DMS53 (cell line): Measurements from ENCODE around the gene RASA4.
"Not testable (repeated sequence)": the region's sequence is repeated elsewhere in the genome, so short reads cannot be mapped to it uniquely, and the experiment has no call there.

ENCODE experiments used
- DNase-seq: peaks from one replicate; lab custom pipeline; 2025; lab: John Stamatoyannopoulos, UW

RASA4 gene

GRCh38 chr7:102604431-102605145 is 12.0 kb downstream of the RASA4 start:
- not testable (repeated sequence) for DNase-seq

DNA sequence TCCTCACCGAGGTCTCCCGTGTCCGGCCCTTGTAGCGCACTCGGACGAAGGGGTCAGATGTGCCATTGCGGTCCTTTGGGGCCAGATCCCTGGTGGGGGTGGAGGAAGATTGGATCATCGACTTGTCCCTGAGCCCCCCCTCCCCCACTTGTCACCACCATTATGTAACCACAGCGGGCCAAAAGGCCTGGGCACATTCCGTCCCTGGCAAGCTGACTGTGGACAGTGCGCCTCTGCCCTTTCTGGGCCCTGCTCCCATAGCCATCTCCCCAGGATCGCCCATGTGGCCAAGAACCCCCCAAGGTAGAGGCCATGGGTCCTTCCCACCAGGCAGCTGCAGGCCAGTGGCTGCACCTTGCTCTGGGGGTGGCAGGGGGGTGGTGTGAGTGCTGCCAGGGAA is 14.2 kb downstream of the RASA4 start:
- not testable (repeated sequence) for DNase-seq

DNA sequence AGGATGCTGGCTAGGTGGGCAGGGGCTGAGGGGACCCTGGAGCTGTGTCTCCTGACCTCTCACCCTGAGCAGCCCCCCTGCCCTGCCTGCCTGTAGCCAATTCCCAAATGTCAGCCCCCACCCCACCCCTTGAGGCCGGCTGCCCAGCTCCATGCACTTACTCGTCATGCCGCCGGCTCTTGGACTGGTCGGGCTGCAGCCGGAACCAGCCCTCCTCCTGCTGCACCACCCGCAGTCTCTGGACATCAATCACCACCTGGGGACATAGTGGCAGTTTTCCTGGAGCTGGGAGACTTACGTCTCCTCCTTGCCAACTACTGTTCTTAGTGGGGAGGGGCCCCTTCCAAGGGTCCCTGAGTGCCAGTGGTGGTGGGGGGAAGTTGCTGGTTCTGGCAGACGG is 16.9 kb downstream of the RASA4 start:
- not testable (repeated sequence) for DNase-seq

DNA sequence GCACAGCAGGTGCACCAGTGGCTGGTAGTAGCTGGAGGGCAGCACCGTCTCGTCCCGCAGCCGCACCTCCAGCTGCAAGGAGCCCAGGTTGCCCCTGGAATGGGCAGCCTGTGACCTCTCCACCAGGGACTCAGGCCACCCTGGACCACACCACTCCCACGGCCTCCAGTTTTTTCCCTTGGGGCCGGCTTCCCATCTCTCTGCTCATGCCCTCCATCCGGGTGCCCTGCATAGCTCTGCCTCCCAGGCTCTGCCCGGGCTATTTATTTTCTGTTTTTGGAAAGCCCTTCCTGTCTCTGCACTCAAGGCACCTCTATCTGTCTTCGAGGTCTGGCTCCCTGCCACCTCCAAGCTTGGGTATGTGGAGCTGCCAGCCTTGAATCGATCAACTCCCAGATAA is 20.5 kb downstream of the RASA4 start:
- DNase-seq: not testable (repeated sequence)

- not testable (repeated sequence) for DNase-seq
Measured at GRCh38 chr7:102593637-102594334, 22.8 kb downstream of the RASA4 start.

GRCh38 chr7:102592477-102593019 is 24.0 kb downstream of the RASA4 start:
- not testable (repeated sequence) for DNase-seq

DNA sequence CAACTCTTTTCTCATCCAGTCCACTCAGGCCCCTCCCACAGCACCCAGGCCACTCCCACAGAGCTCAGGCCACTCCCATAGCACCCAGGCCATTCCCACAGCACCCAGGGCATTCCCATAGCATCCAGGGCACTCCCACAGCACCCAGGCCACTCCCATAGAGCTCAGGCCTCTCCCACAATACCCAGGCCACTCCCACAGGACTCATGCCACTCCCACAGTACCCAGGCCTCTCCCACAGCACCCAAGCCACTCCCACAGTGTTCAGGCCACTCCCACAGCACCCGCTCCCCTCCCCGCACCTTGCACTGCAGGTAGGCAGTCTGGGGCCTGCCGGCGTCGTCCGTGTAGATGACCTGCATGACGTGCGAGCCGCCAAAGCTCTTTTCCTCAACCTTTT is 26.7 kb downstream of the RASA4 start:
- DNase-seq: not testable (repeated sequence)

DNA sequence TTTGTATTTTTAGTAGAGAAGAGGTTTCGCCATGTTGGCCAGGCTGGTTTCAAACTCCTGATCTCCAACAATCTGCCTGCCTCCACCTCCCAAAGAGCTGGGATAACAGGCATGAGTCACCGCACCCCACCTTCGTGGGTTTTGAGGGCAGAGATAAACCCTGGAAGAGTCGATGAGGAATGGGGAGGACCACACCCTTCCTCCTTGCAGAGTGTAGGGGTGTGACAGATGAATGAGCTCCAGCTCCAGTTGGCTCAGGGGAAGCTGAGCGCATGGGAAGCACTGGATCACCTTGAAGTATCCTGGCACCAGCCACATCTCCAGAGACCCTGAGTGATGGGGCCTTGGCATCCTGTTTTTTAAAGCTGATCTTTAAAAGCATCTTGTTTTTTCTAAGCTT is 33.1 kb downstream of the RASA4 start:
- DNase-seq: not testable (repeated sequence)

GRCh38 chr7:102581722-102582121 is 34.8 kb downstream of the RASA4 start:
- DNase-seq: not testable (repeated sequence)

DNA sequence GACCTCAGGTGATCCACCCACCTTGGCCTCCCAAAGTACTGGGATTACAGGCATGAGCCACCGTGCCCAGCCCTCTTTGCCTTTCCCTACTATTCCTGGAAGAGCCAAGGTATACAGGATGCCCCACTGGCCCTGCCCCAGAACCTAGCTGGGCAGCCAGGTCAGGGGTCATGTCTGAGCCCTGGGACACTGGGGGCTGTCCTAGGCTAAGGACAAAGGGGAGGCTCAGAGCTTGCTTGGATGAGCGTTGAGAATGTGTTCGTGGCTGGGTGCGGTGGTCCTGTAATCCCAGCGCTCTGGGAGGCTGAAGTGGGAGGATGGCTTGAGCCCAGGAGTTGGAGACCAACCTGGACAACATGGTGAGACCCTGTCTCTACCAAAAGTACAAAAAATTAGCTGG is 38.1 kb downstream of the RASA4 start:
- not testable (repeated sequence) for DNase-seq

GRCh38 chr7:102577315-102578240 is 39.0 kb downstream of the RASA4 start:
- DNase-seq: not testable (repeated sequence)

DNA sequence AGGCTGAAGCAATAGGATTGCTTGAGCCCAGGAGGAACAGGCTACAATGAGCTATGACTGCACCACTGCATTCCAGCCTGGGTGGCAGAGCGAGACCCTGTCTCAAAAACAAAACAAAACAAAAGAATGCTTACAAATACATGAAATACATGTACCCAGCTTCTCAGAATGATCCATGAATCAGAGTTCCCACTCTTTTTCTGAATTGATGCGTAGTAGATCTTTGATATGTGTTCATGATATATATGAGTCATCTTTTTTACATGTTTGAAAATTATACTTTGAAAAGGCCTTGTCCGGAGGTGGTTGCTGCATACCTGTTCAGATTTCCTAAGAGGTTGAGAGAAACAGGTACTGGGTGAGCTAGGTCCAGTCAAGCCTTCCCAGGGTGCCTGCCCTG is 40.2 kb downstream of the RASA4 start:
- DNase-seq: not testable (repeated sequence)

- not testable (repeated sequence) for DNase-seq
Measured at GRCh38 chr7:102574607-102575006, 41.9 kb downstream of the RASA4 start.

DNA sequence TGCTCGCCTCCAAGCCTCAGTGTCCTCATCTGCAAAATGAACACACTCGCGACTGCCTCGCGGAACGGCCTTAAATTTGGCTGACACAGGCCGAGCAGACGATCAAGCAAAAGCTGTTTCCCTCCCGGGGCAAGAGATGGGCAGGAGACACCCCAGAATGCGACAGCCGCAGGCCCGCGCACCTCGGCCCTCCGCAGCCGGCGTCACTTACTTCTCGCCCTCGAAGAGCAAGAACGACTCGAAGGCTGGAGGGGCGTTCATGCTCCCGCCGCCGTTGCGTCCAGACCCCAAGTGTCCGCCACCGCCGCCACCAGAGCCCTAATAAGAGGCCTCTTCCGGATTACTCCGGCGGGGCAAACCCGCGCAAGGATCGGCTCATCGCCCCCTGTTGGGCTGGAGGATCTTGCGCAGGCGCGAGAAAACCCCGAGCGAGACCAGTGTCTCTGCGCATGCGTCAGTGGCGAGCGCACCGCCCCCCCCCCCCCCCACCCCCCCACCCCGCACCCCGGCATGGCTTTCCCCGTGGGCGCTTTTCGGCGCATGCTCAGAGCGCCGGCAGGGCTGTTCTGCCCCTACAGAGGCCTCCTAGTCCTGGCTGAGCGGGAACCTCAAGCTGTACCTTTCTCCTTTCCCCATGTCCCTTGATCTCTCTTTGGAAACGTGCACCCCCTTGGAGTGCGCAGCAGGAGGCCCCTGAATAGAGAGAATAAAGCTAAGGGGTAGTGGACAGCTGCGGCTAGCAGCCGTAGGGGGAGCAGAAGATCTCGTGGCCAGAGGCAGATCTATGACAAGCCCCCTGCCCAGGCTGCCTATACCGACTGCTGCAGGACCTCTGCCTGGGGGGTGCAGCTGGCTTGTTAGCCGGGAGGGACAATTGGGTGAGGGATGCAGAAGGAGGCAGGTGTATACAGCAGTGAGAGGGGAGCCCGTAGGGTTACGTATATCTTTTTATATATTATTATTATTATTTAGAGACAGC is 44.0 kb downstream of the RASA4 start, which contains the start of gene POLR2J3:
TSS of gene POLR2J3 (minus strand) at position 323 of the 979 bp plus-strand sequence. CDS start at position 261, 62 bp downstream.
- not testable (repeated sequence) for DNase-seq

DNA sequence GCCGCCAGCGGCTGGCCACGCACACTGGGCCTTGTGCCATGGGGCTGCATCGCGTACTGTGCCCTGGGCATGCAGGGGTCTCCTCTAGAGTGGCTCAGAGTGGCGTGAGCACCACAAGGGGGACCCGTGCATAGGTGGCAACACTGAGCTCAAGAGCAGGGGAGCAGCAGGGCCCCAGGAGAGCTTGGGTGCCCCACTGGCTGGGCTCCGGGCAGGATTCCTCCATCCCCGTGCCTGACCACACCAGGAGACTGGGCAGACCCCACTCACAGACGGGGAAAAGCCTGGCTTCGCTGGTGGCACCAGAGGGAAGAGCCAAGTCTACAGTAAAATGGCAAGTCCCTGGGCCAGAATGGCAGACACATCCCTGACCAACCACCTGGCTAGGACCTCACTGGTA is 47.9 kb downstream of the RASA4 start:
- not testable (repeated sequence) for DNase-seq

DNA sequence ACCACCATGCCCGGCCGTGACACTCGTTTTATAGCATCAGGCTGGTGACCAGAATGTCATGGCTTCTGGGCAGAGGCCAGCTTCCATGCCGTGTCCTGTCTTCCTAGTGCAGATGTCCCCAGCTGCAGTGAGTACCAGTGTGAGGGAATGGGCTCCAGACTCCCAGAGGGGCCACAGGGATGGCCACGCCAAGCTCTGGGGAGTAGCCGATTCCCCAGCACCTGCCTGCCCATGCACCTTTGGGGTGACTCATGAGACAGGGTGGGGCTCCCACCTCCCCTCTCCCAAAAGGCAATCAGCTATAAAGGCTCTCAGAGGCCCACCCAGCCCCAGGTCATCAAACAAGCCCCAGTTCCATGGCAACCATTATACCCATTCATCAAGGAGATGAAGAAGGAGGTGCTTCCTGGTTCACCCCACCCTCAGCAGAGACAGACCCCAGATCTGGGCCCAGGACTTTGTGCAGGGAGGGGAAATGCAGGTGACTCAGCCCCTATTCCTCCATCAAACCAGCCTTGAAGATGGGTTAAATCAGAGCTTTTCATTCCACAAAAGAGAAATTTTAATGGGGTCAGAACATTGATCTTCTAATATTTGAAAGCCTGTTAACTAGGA is 65.6 kb downstream of the RASA4 start, which contains the start of gene SPDYE2:
TSS of gene SPDYE2 (plus strand) at position 419 of the 615 bp plus-strand sequence. CDS start 2,030 bp downstream, outside the sequence.
- DNase-seq: not testable (repeated sequence)

DNA sequence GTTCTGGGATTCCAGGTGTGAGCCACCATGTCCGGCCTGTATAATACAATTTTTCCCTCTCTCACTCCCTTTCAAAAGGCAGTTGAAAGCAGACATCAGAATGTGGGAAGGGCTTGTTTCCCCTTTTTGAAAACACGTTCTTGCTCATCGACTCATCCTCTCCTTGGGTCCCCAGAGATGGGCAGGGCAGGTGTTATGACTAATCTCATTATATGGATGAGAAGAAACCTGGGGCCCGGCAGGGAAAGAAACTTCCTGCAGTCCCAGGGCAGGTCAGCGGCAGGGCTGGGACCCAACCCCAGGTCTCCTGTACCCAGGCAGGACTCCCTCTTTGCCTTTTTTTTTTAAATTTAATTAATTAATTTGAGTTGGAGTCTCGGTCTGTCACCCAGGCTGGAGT is 70.2 kb downstream of the RASA4 start:
- DNase-seq: not testable (repeated sequence)

GRCh38 chr7:102545288-102545687 is 71.3 kb downstream of the RASA4 start:
- not testable (repeated sequence) for DNase-seq

DNA sequence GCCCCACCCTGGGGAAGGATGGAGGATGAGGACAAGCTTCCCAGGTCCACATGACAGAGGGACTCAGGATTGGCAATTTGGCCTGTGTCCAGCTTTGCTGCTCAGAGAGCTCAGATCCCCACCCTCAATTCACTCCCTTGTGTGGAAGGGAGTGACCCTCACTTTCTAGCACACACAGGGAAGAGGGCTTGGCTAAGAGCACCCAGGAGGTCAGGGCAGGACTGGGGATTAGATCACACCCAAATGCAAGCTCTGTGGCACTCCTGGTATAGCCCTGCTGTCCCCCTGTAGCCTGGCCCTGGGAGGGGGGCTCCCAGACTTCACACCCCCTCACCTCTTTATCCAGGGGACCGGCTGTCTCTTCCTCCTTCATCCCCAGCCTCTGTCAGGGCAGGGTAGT is 72.2 kb downstream of the RASA4 start:
- not testable (repeated sequence) for DNase-seq

DNA sequence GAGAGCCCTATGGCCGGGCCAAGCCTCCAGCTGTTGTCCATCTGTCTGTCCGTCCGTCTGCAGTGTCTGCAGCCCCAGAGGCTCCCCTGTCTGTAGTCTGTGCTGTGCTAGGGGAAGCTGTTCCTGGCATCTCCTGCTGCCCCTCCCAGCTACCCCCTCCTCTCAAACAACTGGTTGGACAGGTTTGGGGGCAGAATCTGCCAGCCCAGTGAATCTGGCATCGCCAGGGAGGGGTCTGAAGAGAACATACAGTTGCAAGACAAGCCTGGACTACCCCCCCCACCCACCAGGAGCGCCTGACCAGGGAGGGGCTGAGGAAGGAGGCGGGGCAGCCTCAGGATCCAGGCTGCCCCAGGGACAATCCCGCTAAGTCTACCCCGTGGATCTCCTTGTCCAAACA is 73.0 kb downstream of the RASA4 start, which contains the start of gene UPK3BL2:
TSS of gene UPK3BL2 (minus strand) at position 101 of the 400 bp plus-strand sequence. CDS start at position 41, 60 bp downstream.
- DNase-seq: not testable (repeated sequence)
